SJSA1 (cell line): Measurements from ENCODE around the gene FGD5. TPM values are rescaled to one million over a fixed set of nuclear protein-coding genes. Genes with fewer than 3 reads are reported as not detected.

Source experiments
- DNase-seq, 2 experiments: peaks; one replicate each; pipeline ENCODE4 v3.0.0-alpha.2; 2015 to 2020; ENCODE audit warnings: low spot score in 2 of 2, low read depth in 1 of 2
- H3K27ac ChIP-seq: fragments of 250-450 bp; sonication (Bioruptor Pico); 2 replicates; pipeline ENCODE4 v1.5.1; 2020; ENCODE audit warnings: mild to moderate bottlenecking, moderate library complexity
- H3K27me3 ChIP-seq: fragments of 250-450 bp; sonication (Bioruptor Pico); replicated peaks from 2 replicates; pipeline ENCODE4 v1.5.1; 2020; ENCODE audit warnings: mild to moderate bottlenecking, moderate library complexity
- H3K36me3 ChIP-seq: fragments of 250-450 bp; sonication (Bioruptor Pico); 2 replicates; pipeline ENCODE4 v1.5.1; 2020; ENCODE audit warnings: mild to moderate bottlenecking
- H3K4me1 ChIP-seq: fragments of 250-450 bp; sonication (Bioruptor Pico); replicated peaks from 2 replicates; pipeline ENCODE4 v1.6.1; 2021; ENCODE audit warnings: mild to moderate bottlenecking
- H3K4me3 ChIP-seq: fragments of 250-450 bp; sonication (Bioruptor Pico); 2 replicates; pipeline ENCODE4 v1.5.1; 2020; ENCODE audit warnings: mild to moderate bottlenecking
- H3K9me3 ChIP-seq: fragments of 250-450 bp; sonication (Bioruptor Pico); replicated peaks from 2 replicates; pipeline ENCODE4 v1.5.1; 2020; ENCODE audit warnings: mild to moderate bottlenecking
- total RNA-seq: library from RNA; depleted of rRNA; stranded (reverse); fragments of >200 nt; shearing (Covaris generic); gene quantifications from 2 replicates; pipeline ENCODE4 v1.2.3, GENCODE V29; 2014

The FGD5 gene
- total RNA-seq, 1 experiment from 2014 or later: not detected

DNA sequence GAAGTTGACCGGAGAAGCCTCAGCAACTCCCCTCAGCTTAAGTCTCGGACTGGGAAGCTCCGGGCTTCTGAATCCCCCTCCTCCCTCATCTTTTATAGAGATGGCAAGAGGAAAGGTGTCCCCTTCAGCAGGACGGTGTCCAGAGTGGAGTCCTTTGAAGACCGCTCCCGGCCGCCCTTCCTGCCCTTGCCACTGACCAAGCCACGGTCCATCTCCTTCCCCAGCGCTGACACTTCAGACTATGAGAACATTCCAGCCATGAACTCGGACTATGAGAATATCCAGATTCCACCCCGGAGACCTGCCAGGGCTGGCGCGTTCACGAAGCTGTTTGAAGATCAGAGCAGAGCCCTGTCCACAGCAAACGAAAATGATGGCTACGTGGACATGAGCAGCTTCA, 2.4 kb downstream of the FGD5 start:
- Histone ChIP-seq H3K36me3 (no peaks in the 10 kb centered on the region), H3K27ac (no peak overlapping the region), H3K9me3 (no peaks in the 10 kb centered on the region), H3K27me3 (peaks cover 30% of the 10 kb centered on the region), H3K4me1 (no peaks in the 10 kb centered on the region), H3K4me3 (no peak overlapping the region)
- DNase-seq: no peak

DNA sequence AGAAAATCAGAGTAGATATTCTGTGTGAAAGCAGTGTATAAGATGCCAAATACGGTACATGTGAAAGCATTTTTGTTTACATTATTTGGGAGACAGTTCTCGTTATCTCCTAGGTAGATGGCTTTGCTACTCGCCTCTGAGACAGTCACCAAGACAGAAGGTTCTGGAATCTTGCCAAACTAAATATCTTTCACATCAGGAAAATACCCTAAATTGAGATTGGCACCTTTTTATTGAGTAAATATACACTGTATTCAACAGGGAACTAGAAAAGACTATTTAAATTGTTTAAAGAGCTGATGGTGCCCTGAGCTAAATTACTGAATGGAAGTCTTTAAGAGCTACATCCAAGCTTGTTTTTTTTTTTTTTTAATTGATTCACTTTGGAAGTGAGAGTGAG, 3.4 kb downstream of the FGD5 start:
- Histone ChIP-seq H3K4me3 (no peak overlapping the region), H3K4me1 (no peaks in the 10 kb centered on the region), H3K36me3 (no peaks in the 10 kb centered on the region), H3K27me3 (peaks cover 21% of the 10 kb centered on the region), H3K9me3 (no peaks in the 10 kb centered on the region), H3K27ac (no peak overlapping the region)
- DNase-seq: no peak

DNA sequence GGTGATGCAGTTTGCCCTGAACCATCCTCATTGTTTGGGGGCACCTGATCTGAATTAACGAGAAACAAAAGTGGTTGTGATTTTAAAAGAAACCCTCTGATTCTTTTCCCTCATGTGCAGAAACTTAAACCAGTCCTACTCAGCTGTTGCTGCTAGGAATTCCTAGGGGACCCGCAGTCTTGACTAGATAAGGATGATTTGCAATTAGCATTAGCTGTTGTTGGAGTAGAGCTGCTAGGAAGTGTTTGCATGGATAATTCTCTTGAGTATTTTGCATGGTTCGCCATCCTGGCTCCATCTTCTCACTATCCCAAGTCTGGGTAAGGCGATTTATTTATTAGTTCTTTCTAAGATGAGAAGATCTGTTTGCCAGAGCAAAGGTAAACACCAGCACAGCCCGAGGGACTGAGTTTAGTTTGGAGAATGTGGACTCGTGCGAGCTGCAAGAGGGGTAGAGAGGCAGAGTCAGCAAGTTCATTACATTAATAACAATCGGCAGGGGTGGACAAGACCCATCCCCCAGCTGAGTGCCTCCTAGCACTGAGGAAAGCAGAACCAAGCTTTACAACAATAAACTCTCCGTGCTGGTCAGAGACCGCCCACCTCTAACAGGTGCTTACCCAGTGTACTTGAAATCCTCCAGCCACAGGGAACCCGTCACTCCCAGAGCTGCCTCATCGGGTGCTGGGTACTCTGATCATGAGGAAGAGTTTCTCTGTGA, 4.1 kb downstream of the FGD5 start:
- Histone ChIP-seq H3K36me3 (no peaks in the 10 kb centered on the region), H3K4me3 (no peak overlapping the region), H3K27me3 (peaks cover 22% of the 10 kb centered on the region), H3K9me3 (no peaks in the 10 kb centered on the region), H3K4me1 (no peaks in the 10 kb centered on the region), H3K27ac (no peak overlapping the region)
- no peak for DNase-seq

DNA sequence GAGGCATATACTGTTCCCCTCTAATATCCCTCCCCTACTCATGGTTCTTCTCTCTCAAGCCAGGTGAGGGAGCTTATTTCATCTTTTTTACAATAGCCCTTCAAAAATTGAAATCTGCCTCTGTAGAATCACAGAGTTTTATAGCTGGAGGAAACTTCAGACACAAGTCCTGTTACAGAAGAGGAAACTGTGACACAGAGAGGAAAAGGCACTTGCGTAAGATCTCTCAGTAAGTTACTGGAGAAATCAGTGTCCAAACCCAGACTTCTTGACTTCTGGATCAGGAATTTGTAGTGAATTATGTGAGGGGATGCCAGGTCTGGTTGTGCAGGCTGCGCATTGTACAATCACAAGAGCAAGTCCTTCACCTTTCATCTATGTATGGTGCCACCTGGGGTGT, 4.6 kb downstream of the FGD5 start:
- H3K36me3 ChIP-seq: no peaks in the 10 kb centered on the region
- H3K27ac ChIP-seq: no peak overlapping the region
- DNase-seq: no peak
- peaks cover 25% of the 10 kb centered on the region for H3K27me3 ChIP-seq
- no peak overlapping the region for H3K4me3 ChIP-seq
- H3K4me1 ChIP-seq: no peaks in the 10 kb centered on the region
- no peaks in the 10 kb centered on the region for H3K9me3 ChIP-seq

DNA sequence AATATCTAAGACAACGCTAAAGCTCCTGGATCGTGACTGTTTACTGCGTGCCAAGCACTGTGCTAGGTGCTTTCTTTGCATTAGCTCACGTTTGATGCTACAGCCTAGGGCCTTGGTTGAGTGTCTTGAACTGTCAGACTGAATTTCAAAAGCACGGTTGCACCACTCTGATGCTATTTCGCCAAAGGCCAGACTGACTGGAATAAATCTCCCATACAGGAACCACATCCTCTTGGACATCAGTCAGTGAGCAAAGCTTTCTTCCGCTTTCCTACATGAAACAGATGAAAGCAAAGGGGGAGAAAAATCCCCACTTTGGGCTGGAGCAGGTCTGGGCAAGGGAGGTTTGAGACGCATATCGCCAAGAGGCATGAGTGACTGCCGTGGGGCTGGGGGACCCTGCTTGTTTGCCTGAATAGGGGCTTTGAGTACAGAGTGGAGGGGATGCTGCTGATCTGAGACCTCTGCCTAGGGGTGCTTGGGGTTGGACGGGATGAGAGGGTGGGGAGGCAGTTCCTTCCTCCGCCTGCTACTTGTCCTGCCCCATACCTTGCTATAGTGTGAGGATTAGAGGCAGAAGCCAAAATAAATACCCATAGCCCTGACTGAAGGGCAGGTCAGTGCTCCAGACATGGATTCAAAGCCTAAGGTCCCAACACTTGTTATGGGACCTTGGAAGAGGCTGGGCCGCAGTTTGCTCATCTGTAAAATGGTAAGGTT, 5.3 kb downstream of the FGD5 start:
- no peaks in the 10 kb centered on the region for H3K4me1 ChIP-seq
- no peaks in the 10 kb centered on the region for H3K9me3 ChIP-seq
- H3K36me3 ChIP-seq: no peaks in the 10 kb centered on the region
- peaks cover 25% of the 10 kb centered on the region for H3K27me3 ChIP-seq
- no peak for DNase-seq
- H3K27ac ChIP-seq: no peak overlapping the region
- H3K4me3 ChIP-seq: no peak overlapping the region

DNA sequence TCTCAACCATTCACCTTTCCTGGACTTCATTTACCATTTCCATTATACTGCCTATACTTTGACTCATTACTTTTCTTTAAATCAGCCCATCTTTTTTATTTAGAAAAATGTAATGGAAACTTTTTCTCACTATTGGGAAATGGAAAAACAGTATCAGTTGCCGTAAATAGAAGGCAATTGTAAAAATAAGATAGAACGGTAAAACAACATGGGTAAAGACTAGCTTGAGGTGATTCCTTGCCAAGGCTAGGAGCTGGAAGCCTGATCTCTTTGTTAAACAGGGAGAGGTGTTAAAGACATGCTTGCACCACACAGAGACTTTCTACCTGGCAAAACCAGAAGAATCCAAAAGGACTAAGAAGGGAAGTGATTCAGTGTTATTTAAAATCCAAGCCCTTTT, 5.9 kb downstream of the FGD5 start:
- Histone ChIP-seq H3K9me3 (no peaks in the 10 kb centered on the region), H3K27me3 (peaks cover 25% of the 10 kb centered on the region), H3K36me3 (no peaks in the 10 kb centered on the region), H3K4me3 (no peak overlapping the region), H3K4me1 (no peaks in the 10 kb centered on the region), H3K27ac (no peak overlapping the region)
- no peak for DNase-seq

DNA sequence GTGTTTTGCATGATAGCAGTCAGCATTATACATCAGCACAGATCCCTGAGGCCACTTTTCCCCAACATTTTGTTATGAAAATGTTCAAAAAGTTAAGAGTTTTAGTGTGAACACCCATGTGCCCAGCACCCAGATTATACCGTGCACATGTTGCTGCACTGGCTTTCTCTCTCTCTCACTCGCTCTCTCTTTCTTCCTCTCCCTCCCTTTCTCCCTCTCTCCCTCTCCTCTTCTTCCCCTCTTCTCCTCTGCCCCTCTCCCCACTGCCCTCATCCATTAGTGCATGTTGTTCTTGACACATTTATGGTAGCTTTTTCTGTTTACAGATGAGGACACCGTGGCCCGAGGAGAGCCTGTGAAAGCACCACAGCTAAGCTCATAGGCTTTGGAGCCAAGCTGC, 7.3 kb downstream of the FGD5 start:
- Histone ChIP-seq H3K4me1 (no peaks in the 10 kb centered on the region), H3K27ac (no peak overlapping the region), H3K36me3 (no peaks in the 10 kb centered on the region), H3K4me3 (no peak overlapping the region), H3K27me3 (peaks cover 34% of the 10 kb centered on the region), H3K9me3 (no peaks in the 10 kb centered on the region)
- no peak for DNase-seq

DNA sequence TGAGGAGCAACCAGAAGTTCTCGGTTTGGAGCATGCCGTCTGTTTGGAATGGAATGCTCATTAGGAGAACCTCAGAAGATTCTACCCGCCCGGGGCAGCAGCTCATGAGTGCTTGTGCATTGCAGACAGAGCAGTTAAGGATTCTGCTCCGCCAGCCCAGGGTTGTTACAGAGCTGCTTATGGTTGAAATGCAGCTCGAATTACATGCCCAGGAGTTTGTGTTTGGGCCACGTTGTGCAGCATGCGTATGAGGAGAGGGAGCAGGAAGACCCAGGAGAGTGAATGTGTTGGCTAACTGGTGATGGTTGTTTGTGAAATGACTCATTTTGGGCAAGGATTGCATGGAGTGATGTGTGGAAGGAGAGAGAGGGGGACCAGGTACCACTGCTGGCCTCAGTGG, 9.0 kb downstream of the FGD5 start:
- H3K27me3 ChIP-seq: peaks cover 24% of the 10 kb centered on the region

DNA sequence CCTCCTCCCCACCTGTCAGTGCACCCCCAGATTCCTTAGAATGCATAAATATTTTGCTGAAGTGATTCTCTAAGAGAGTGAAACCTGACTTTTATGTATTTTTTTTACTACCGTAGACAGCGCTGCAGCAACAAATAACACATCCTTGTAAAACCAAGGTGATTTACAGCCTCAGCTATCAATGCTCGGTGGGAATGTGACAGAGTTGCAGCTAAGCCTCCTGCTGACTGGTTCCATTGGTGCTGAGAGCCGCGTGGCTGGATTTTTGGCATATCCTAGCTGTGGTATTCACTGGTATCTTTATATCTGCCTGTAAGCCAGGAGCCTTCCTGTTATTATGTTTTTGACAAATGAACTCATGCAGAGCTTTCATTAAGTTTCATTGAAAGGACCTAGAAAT, 11.0 kb downstream of the FGD5 start:
- no peak for DNase-seq
- Histone ChIP-seq H3K27me3 (peaks cover 29% of the 10 kb centered on the region), H3K27ac (no peak overlapping the region), H3K4me3 (no peak overlapping the region), H3K4me1 (no peaks in the 10 kb centered on the region), H3K36me3 (no peaks in the 10 kb centered on the region), H3K9me3 (no peaks in the 10 kb centered on the region)

More for the DNA sequence above, 9.0 kb downstream of the FGD5 start:
- H3K27ac ChIP-seq: no peak overlapping the region
- no peaks in the 10 kb centered on the region for H3K36me3 ChIP-seq
- no peak for DNase-seq
- no peak overlapping the region for H3K4me3 ChIP-seq
- no peaks in the 10 kb centered on the region for H3K9me3 ChIP-seq
- no peaks in the 10 kb centered on the region for H3K4me1 ChIP-seq

DNA sequence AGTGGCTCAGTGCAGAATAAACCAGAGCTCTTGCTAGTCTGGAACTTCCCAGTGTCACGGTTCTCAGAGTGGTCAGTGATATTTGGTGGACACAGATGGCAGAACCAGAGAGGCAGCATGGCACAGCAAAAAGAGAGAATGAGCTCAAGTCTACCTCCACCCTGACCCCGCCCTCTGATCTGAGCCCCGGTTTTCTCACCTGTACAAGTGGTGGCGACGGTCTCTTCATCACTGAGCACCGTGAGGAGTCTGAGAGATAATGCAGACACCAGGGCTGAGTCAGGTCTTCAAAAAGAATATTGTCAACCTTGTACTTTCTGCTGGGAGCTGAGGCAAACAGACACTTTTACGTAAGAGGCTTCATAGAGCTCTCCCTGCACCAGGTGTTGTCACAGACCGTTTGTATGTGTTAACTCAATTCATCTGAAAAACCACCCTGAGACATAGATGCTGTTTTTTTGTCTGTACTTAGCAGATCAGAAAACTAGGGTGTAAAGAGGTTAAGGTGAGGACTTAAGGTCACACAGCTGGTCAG, 13.2 kb downstream of the FGD5 start:
- Histone ChIP-seq H3K36me3 (no peaks in the 10 kb centered on the region), H3K27me3 (peaks cover 34% of the 10 kb centered on the region), H3K9me3 (no peaks in the 10 kb centered on the region), H3K4me3 (no peak overlapping the region), H3K4me1 (no peaks in the 10 kb centered on the region), H3K27ac (no peak overlapping the region)
- no peak for DNase-seq

DNA sequence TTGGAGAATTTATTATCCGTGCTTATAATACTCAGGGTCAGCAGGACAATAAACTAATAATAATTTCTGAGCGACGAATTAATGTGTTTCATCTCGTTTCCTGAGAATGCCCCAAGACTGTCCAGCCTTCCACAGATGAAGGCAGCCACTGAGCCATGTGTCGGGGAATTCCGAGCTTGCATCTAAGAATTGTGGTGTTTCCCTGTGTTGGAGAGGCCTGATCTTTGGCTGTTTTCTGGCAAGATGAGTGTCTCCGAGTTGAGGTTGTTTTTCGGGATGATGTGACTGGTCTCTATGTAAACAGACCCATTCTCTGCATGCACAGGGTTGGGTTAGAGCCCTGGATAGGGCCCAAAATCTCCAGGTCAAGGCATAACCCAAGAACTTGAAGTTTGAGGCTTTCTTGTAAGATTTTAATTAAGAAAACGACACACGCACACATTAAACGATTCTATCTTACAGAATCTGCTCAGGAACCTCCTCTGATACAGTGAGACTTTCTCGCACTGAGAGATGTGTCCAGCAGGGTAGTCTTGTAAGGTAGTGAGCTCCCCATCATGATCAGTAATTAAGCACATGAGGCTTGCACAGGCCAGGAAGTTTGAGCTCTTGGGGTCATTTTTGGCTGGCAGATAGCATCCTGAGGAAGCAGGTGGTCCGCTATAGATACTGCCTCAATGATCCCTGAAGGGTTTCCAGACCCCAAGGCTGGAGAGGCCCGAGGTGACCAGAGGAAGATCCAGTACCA, 14.4 kb downstream of the FGD5 start:
- no peak overlapping the region for H3K4me3 ChIP-seq
- H3K4me1 ChIP-seq: no peaks in the 10 kb centered on the region
- no peaks in the 10 kb centered on the region for H3K9me3 ChIP-seq
- peaks cover 31% of the 10 kb centered on the region for H3K27me3 ChIP-seq
- no peak for DNase-seq
- H3K36me3 ChIP-seq: no peaks in the 10 kb centered on the region
- H3K27ac ChIP-seq: no peak overlapping the region

DNA sequence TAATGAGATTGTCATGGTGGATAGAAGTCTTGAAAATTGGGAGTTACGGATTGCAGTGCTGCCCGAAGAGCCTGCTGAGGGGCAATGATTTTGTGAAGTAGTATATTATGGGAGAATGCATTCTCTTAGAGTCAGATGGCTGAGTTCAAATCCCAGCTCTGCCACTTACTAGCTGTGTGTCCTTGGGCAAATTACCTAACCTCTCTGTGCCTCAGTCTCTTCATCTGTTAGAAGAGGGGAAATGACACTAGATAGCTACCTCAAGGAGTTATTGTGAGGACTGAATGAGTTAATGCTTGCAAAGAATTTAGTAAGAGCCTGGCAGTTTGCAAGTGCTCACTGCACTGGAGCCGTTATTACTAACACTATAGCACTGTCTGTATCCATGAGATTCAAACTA, 15.4 kb downstream of the FGD5 start:
- H3K27me3 ChIP-seq: peaks cover 35% of the 10 kb centered on the region
- no peaks in the 10 kb centered on the region for H3K9me3 ChIP-seq
- no peaks in the 10 kb centered on the region for H3K4me1 ChIP-seq
- DNase-seq: no peak
- H3K27ac ChIP-seq: no peak overlapping the region
- no peak overlapping the region for H3K4me3 ChIP-seq
- H3K36me3 ChIP-seq: no peaks in the 10 kb centered on the region

DNA sequence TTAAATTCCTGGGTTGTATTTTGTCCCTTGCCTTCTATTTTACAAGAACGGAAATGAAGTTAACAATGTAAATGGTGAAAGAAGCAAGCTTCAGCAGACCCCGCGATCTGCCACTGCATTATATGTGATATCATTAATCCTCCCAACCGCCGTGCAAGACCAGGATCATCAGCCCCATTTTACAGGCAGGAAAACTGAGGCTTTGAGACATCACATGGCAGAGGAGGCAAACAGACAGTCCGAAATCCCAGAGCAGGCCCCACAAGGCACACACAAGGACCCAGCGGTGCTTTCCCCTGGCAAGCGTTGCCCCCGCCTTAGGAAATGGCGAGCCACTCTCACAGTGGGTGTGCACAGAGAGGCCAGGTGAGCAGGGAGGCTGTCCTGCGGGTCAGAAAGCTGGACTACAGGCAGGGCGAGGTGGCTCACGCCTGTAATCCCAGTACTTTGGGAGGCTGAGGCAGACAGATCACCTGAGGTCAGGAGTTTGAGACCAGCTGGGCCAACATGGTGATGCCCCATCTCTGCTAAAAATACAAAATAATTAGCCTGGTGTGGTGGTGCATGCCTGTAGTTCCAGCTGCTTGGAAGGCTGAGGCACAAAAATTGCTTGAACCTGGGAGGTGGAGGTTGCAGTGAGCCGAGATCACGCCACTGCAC, 16.2 kb downstream of the FGD5 start:
- no peak for DNase-seq
- peaks cover 33% of the 10 kb centered on the region for H3K27me3 ChIP-seq
- H3K4me1 ChIP-seq: no peaks in the 10 kb centered on the region

More for the DNA sequence above, 16.2 kb downstream of the FGD5 start:
- Histone ChIP-seq H3K27ac (no peak overlapping the region), H3K4me3 (no peak overlapping the region), H3K9me3 (no peaks in the 10 kb centered on the region), H3K36me3 (no peaks in the 10 kb centered on the region)
